Stimulated activated CD8-positive, alpha-beta memory T cell treated with anti-CD3 and anti-CD28 coated beads, Interleukin-15, amount 100 ng/mL, for 24 hours (primary cell): Measurements from ENCODE around the gene TLR1.
"Not testable (repeated sequence)": the region's sequence is repeated elsewhere in the genome, so short reads cannot be mapped to it uniquely, and the experiment has no call there.

Experiments
- DNase-seq: peaks from one replicate; pipeline ENCODE4 v3.0.0-alpha.2; 2020; ENCODE audit warnings: low read depth

TLR1 gene

GRCh38 chr4:38804654-38805295, at the start of gene TLR1:
TSS of gene TLR1 (minus strand) at chr4:38804791. CDS start at chr4:38798831, 5,960 bp downstream.
- no peak for DNase-seq

DNA sequence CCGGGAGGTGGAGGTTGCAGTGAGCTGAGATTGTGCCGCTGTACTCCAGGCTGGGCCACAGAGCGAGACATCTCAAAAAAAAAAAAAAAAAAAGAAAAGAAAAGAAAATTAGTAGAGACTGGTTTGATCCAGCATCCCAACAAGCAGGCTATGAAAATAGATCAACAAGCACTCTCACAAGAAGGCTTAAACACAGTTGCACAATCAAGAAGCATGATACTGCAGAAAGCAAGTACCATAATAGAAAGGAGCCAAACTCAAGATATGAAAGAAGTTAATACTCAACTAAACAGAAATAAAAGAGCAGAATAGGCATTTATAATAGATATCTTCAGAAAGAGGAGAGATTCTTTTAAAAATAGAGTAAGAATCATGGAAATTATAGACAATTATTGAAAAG, 41.4 kb upstream of the TLR1 start:
- no peak for DNase-seq

DNA sequence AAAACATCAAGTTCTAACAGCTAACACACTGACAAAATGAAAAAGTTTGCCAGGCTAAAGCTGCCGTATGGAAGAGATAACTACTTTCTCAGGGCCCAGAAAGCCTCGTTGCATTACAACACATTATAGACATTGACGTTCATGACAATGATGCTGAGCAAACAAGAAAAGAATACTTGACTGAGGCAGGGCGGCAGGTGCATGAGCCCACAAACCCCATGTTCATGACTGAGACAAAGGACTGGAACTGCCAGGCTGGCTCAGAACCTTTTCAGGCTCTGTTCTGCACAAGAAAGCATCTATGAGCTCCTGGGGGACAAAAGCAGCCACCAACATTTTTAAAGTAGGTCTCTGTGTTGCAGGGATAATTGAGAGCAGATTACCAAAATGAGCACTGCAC, 38.4 kb upstream of the TLR1 start:
- DNase-seq: no peak

DNA sequence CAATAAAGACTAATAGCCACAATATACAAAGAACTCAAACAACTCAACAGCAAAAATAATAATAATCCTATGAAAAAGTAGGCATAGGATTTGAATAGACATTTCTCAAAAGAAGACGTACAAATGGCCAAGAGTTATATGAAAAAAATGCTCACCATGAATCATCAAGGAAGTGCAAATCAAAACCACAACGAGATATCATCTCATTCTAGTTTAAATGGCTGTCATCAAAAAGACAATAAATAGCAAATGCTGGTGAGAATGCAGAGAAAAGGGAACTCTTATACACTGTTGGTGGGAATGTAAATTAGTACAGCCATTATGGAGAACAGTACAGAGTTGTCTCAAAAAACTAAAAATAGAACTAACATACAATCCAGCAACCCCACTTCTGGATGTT, 33.3 kb upstream of the TLR1 start:
- no peak for DNase-seq

DNA sequence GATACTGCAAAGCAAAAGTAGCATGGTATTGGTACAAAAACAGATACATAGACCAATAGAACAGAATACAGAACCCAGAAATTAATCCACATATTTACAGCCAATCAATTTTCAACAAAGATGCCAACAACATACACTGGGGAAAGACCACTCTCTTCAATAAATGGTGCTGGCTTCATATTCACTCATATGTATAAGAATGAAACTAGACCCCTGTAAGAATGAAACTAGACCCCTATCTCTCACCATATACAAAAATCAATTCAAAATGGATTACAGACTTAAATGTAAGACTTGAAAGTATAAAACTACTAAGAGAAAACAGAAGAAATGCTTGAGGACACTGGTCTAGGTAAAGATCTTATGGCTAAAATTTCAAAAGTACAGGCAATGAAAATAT, 32.7 kb upstream of the TLR1 start:
- no peak for DNase-seq

DNA sequence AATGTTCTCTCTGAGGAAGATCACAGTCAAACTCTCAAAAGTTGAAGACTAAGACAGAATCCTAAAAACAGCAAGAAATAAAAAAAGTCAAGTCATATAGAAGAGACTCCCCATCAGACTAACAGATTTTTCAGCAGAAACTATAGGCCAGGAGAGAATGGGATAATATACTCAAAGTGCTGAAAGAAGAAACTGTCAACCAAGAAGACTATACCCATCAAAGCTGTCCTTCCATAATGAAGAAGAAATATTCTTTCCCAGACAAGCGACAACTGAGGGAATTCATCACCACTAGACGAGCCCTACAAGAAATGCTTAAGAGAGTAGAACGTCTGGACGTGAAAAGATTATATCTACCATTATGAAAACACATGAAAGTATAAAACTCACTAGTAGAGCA, 30.0 kb upstream of the TLR1 start:
- DNase-seq: no peak

DNA sequence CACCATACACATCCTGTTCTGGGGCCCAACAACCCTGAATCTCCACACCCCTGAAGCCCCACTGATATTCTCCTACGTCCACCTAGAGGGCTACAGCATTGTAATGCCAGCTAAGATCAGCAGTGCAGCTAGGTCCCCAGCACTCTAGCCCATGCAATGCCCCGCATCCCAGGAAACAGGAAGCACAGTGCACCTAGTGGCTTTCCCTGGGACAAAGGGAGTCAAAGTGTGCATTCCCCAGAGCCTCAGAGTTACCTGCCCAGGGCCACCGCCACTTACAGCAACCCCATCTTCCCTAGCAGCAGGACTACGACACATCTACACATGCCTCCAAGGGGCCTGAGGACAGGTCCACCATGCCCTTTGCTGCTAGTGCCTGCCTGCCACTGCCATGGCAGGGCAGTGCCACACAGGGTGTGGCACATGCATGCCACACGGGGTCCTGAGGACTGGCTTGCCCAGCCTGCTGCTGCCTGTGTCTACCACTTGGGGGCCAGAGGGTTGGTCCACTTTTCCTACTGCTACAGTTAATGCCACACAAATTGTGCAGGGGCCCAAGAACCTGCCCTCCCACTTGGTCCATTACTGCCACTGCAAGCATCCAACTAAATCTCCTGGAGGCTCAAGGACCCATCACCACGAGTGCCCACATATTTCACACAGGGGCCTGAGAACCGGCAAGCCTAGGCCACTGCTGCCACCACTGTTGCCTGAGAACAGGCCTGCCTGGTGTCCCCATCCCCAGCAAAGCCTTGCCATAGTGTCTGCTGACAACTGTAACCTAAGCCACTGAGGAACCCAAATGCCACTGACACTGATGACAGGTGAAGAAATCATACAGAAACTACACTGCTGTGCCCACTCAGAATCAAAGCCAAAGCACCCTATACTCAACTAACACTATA, 28.3 kb upstream of the TLR1 start:
- no peak for DNase-seq

GRCh38 chr4:38832206-38832605, 27.6 kb upstream of the TLR1 start:
- no peak for DNase-seq

DNA sequence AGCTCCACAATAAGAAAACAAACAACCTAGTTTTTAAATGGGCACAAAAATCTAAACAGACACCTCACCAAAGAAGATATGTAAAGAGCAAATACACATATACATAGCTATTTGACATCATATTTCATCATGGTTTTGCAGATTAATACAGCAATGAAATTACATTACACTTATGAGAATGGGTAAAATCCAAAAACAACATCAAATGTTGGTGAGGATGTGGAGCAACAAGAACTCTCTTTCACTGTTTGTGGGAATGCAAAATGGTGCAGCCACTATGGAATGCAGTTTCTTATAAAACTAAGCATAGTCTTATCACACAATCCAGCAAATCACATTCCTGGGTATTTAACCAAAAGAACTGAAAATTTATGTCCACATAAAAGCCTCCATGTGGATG, 27.1 kb upstream of the TLR1 start:
- DNase-seq: no peak

DNA sequence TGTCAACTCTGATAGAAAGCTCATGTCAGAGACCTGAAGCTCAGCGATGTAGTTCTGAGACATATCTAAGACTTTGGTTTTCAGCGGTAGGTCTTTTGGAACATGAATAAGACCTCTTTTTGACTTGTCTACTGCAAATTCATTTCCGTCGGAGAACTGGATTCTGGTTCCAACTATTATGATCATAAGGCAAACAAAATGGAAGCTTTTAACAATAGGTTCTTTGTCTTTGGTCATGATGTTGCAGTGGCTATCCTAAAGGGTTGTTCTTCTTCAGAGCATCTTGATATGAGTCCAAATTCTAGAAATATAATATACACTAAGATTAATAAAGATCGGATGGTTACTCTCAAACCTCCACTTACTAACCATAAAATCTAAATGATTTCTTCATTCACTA, 24.6 kb upstream of the TLR1 start:
- DNase-seq: no peak

- DNase-seq: no peak
These were observed 19.2 kb upstream of the TLR1 start for GRCh38 chr4:38823766-38824165.

DNA sequence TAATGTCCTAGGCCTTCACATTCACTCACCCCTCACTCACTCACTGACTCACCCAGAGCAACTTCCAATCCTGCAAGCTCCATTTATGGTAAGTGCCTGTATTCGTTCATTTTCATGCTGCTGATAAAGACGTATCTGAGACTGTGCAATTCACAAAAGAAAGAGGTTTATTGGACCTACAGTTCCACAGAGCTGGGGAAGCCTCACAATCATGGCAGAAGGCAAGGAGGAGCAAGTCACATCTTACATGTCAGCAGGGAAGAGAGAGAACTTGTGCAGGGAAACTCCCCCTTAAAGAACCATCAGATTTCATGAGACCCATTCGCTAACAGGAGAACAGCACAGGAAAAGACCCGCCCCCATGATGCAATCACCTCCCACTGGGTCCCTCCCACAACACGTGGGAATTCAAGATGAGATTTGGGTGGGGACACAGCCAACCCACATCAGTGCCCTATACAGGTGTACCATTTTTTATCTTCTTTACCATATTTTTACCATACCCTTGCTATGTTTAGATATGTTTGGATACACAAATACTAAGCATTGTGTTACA, 18.2 kb upstream of the TLR1 start:
- DNase-seq: no peak

DNA sequence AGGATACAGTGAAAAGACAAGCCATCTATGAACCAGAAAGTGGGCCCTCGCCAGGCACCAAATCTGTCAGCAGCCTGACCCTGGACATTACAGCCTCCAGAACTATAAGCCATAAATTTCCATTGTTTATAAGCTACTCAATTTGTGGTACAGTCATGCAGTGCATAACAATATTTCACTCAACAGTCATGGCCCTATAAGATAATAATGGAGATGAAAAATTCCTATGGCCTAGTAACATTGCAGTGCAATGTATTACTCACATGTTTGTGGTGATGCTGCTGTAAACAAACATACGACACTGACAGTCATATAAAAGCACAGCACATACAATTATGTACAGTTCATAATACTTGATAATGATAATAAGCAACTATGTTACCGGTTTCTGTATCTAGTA, 17.1 kb upstream of the TLR1 start:
- no peak for DNase-seq

DNA sequence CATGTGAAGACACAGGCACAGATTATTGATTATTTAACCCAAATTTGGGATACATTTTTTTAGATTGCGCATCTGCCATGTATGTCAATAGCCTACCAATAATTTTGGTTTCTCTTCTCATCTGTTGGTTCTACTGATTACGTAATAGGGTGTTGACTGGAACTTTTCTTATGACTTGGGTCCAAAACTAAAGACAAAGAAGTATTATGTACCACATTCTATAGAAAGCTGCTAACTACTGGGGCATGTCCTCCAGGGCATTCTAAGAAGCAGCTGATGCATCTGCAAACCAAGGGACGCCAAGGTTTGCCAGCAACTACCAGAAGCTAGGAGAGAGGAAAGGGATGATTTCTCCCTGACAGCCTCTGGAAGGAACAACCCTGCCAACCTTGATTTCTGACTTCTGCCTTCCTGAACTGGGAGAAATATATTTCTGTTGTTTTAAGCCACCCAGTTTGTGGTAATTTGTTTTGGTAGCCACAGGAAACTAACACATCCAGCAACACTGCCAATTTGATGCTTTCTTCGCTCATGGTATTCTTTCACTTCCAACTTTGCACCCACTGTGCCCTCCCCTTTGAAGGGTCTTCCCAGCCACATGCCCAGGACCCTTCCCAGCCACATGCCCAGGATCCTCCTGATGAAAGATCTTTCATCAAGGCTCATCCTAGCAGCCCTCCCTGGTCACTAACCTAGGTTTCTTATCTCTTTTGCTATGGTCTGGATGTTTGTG, 15.9 kb upstream of the TLR1 start:
- no peak for DNase-seq

DNA sequence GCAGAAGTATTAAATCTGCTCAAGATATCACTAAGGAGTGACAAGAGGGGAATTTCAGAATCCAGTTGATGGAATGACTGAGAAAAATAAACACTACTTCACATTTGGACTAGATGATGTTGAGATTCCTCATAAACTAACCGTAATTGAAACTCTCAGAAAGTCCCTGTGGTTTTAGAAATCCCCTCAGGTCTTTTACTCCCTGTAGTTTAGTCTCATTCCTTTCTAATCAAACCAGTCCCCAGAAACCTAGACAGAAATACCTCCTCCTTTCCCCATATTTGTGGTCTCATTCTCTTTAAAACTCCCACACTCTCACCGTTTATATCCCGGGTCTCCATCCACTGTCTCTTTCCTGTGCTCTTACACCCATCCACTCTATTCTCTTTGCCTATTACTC, 15.0 kb upstream of the TLR1 start:
- no peak for DNase-seq

GRCh38 chr4:38818441-38818976, 13.9 kb upstream of the TLR1 start:
- DNase-seq: no peak

DNA sequence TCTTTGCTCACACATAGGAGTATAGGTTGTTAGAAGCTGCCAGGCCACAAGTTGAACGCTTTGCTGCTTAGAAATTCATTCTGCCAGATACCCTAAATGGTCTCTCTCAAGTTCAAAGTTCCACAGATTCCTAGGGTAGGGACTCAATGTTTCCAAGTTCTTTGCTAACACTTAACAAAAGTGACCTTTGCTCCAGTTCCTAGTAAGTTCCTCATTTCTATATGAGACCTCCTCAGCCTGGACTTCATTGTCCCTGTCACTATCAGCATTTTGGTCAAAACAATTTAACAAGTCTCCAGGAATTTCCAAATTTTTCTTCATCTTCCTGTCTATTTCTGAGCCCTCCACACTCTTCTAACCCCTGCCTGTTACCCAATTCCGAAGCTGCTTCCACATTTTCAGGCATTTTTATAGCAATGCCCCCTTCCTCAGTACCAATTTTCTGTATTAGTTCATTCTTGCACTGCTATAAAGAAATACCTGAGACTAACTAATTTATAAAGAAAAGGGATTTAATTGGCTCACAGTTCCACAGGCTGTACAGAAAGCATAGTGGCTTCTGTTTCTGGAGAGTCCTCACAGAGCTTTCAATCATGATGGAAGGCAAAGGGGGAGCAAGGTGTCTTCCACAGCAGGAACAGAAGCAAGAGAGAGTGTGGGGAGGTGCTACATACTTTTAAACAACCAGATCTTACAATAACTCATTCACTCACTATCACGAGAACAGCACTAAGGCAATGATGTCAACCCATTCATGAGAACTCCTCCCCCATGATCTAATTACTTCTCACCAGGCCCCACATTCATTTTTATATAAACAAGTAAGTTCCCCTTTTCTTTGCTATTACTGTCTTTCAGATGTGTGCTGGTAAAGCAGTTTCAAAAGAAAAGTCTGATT, 11.5 kb upstream of the TLR1 start:
- no peak for DNase-seq

- no peak for DNase-seq
These were observed 9.8 kb upstream of the TLR1 start for GRCh38 chr4:38814386-38814785.

GRCh38 chr4:38811297-38811696, 6.7 kb upstream of the TLR1 start:
- DNase-seq: no peak

DNA sequence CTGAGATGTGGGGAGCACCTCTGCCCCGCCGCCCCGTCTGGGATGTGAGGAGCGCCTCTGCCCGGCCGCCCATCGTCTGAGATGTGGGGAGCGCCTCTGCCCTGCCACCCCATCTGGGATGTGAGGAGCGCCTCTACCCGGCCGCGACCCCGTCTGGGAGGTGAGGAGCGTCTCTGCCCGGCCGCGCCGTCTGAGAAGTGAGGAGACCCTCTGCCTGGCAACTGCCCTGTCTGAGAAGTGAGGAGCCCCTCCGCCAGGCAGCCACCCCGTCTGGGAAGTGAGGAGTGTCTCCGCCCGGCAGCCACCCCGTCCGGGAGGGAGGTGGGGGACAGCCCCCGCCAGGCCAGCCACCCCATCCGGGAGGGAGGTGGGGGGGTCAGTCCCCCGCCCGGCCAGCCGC, 2.9 kb upstream of the TLR1 start:
- DNase-seq: not testable (repeated sequence)

DNA sequence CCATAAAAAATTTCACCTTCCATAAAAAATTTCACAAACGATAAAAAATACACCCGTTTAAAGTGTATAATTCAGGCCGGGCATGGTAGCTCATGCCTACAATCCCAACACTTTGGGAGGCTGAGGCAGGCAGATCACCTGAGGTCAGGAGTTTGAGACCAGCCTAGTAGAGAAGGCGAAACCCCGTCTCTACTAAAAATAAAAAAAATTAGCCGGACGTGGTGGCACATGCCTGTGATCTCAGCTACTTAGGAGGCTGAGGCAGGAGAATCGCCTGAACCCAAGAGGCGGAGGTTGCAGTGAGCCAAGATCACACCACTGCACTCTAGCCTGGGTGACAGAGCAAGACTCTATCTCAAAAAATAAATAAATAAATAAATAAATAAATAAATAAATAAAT, 1.7 kb upstream of the TLR1 start:
- not testable (repeated sequence) for DNase-seq
